Measurements from ENCODE around the gene ARHGEF7.

- TF ChIP-seq SUZ12 (IDR thresholded peaks at IDR 0.05; ENCODE audit: extremely low read depth, insufficient read depth, insufficient read length) (no peak), YY1 (IDR thresholded peaks at IDR 0.05; ENCODE audit: insufficient read depth, insufficient read length) (no peak), ZNF274 (IDR thresholded peaks at IDR 0.05; ENCODE audit: low read depth, low read length) (no peak)
These were observed 224.4 kb downstream of the ARHGEF7 start for GRCh38 chr13:111339366-111340143.
